Endothelial cell of umbilical vein (primary cell): ENCODE results near the gene RMND5B.

Experiments
- EZH2 ChIP-seq: IDR thresholded peaks from 2 replicates; pipeline ENCODE4 v1.6.1; 2012; ENCODE audit warnings: borderline replicate concordance, low read depth, mild to moderate bottlenecking, moderate library complexity, low read length, inconsistent platforms; ENCODE audit not compliant: severe bottlenecking
- MYC ChIP-seq: IDR thresholded peaks from one replicate; pipeline ENCODE4 v1.6.1; 2011; ENCODE audit warnings: mild to moderate bottlenecking, low read depth, low read length
- POLR2A ChIP-seq: IDR thresholded peaks from 2 replicates; pipeline ENCODE4 v1.6.1; 2012; ENCODE audit warnings: low read depth, mild to moderate bottlenecking, control low read depth, low read length
- TF ChIP-seq, protein P1 (sequence below), 2 donors: IDR thresholded peaks; 1 replicate in 1 of 2; 2 replicates in 1 of 2; pipeline ENCODE4 v1.5.1; 2011; ENCODE audit warnings: low read length in 2 of 2, mild to moderate bottlenecking in 2 of 2, moderate library complexity in 2 of 2, control low read depth in 1 of 2, inconsistent platforms in 1 of 2, low read depth in 1 of 2; ENCODE audit not compliant: insufficient read depth in 1 of 2; ENCODE audit errors: extremely low read depth in 1 of 2

DNA sequence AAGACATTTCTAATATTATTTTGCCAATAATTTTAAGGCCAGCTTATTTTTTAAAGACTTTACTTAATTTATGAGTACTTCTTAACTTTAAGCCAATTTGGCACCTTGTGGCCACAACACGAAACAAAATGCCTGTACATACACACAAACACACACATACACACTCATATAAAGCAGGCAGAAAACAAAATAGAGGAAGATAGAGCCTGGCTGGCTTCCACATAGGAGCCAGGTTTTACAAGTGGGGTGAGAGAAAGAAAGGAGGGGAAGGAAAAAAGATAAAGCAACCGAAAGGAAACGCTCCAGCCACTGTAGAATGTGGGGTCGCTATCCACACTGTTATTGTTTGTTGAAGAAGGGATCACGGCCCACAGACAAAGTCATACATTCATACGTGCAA lies 46.0 kb downstream of the RMND5B start:
- TF ChIP-seq, protein P1, sequence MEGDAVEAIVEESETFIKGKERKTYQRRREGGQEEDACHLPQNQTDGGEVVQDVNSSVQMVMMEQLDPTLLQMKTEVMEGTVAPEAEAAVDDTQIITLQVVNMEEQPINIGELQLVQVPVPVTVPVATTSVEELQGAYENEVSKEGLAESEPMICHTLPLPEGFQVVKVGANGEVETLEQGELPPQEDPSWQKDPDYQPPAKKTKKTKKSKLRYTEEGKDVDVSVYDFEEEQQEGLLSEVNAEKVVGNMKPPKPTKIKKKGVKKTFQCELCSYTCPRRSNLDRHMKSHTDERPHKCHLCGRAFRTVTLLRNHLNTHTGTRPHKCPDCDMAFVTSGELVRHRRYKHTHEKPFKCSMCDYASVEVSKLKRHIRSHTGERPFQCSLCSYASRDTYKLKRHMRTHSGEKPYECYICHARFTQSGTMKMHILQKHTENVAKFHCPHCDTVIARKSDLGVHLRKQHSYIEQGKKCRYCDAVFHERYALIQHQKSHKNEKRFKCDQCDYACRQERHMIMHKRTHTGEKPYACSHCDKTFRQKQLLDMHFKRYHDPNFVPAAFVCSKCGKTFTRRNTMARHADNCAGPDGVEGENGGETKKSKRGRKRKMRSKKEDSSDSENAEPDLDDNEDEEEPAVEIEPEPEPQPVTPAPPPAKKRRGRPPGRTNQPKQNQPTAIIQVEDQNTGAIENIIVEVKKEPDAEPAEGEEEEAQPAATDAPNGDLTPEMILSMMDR (IDR thresholded peaks at IDR 0.05; ENCODE audit: extremely low read depth in 1 of 2, insufficient read depth in 1 of 2, low read depth in 1 of 2, low read length in 2 of 2) = no peak
- no peak for TF ChIP-seq POLR2A
- TF ChIP-seq MYC = no peak
- no peak for TF ChIP-seq EZH2
